K562 (cell line): ENCODE data around the gene TEAD3. TPM values are rescaled to one million over a fixed set of nuclear protein-coding genes. Genes with fewer than 3 reads are reported as not detected.

Experiments
- ATAC-seq: fragments of 200-7000 bp; cut with Tn5 transposase; 3 replicates; pipeline ENCODE4 v1.9.1; 2020; ENCODE audit warnings: moderate library complexity
- Bru-seq: library from RNA; stranded (reverse); fragments of 400-500 nt; gene quantifications from one replicate; lab custom pipeline; 2021; lab: Mats Ljungman, UMichigan
- BruChase-seq, 2 experiments: library from RNA; stranded (reverse); fragments of 400-500 nt; gene quantifications; one replicate each; lab custom pipeline; 2021; lab: Mats Ljungman, UMichigan
- BruUV-seq: library from RNA; stranded (reverse); fragments of 400-500 nt; replicated peaks from 2 replicates; lab custom pipeline; 2021; lab: Mats Ljungman, UMichigan
- CTCF ChIA-PET: fragments of 300-600 bp; formaldehyde crosslinking; extraction: SDS; loops from one replicate; lab custom pipeline; 2021; ENCODE audit warnings: low intra/inter-chr PET ratio; lab: Yijun Ruan, JAX
- POLR2A ChIA-PET: fragments of 300-600, 350-650 bp; sonication (Branson Sonifier 250); formaldehyde crosslinking; extraction: SDS; loops from one replicate; lab custom pipeline; 2021; ENCODE audit warnings: antibody characterized with exemption, inconsistent platforms; lab: Yijun Ruan, JAX
- DNase-seq, 4 experiments: peaks; one replicate each; pipeline versions ENCODE4 v3.0.0 to v3.0.0-alpha.2; 2011 to 2018; ENCODE audit warnings: low spot score in 3 of 4, mixed read lengths in 3 of 4; ENCODE audit errors: extremely low read depth in 1 of 4
- FAIRE-seq: peaks from 2 replicates; lab custom pipeline; 2011; peaks lifted over from hg19 to GRCh38; lab: Jason Lieb, UNC
- H2AFZ ChIP-seq: 2 replicates; pipeline ENCODE4 v1.6.0; 2011; ENCODE audit warnings: low read depth, low read length, control low read depth, inconsistent platforms
- H3K27ac ChIP-seq: fragments of 200-600 bp; 3 replicates; pipeline ENCODE4 v1.8.0; 2011; ENCODE audit warnings: low read depth, mild to moderate bottlenecking, control low read depth, inconsistent platforms, low read length, moderate library complexity, mixed read lengths; ENCODE audit errors: extremely low read depth
- H3K27me3 ChIP-seq, 2 experiments: fragments of 300-600 bp in 1 of 2; 2 replicates in 1 of 2; 3 replicates in 1 of 2; pipeline versions ENCODE4 v1.6.0 to v1.8.0; 2011; ENCODE audit warnings: inconsistent platforms in 2 of 2, low read length in 2 of 2, mild to moderate bottlenecking in 1 of 2, mixed read lengths in 1 of 2, moderate library complexity in 1 of 2; ENCODE audit not compliant: control insufficient read depth in 2 of 2, insufficient read depth in 2 of 2
- H3K36me3 ChIP-seq: fragments of 300-600 bp; 3 replicates; pipeline ENCODE4 v1.8.0; 2011; ENCODE audit warnings: mild to moderate bottlenecking, low read length, inconsistent platforms; ENCODE audit not compliant: control insufficient read depth, insufficient read depth
- H3K4me1 ChIP-seq, 2 experiments: fragments of 200-600 bp in 1 of 2; replicated peaks in 1 of 2; 2 replicates in 1 of 2; 3 replicates in 1 of 2; pipeline versions ENCODE4 v1.5.1 to v1.8.0; 2011; ENCODE audit warnings: inconsistent platforms in 2 of 2, low read length in 2 of 2, mild to moderate bottlenecking in 1 of 2, mixed read lengths in 1 of 2, moderate library complexity in 1 of 2; ENCODE audit not compliant: control insufficient read depth in 2 of 2, insufficient read depth in 2 of 2
- H3K4me2 ChIP-seq: 2 replicates; pipeline ENCODE4 v1.6.1; 2011; ENCODE audit warnings: low read length, control low read depth, inconsistent platforms, mixed read lengths; ENCODE audit not compliant: insufficient read depth
- H3K4me3 ChIP-seq: fragments of 200-600 bp; sonication (generic), shearing (Covaris generic); 2 replicates; pipeline ENCODE4 v1.5.1; 2016; ENCODE audit warnings: control low read depth, inconsistent platforms
- H3K79me2 ChIP-seq: fragments of 200-600 bp; 3 replicates; pipeline ENCODE4 v1.8.0; 2011; ENCODE audit warnings: low read length, inconsistent platforms; ENCODE audit not compliant: control insufficient read depth, insufficient read depth
- H3K9ac ChIP-seq, 2 experiments: 2 replicates each; pipeline versions ENCODE4 v1.6.0 to v1.6.1; 2011; ENCODE audit warnings: low read depth in 2 of 2, low read length in 2 of 2, control low read depth in 1 of 2, inconsistent platforms in 1 of 2, mild to moderate bottlenecking in 1 of 2, mixed read lengths in 1 of 2; ENCODE audit not compliant: insufficient read depth in 1 of 2
- H3K9me1 ChIP-seq: one replicate; pipeline ENCODE4 v1.6.0; 2011; ENCODE audit warnings: inconsistent platforms, mild to moderate bottlenecking, low read length, moderate library complexity; ENCODE audit not compliant: control insufficient read depth, insufficient read depth
- H3K9me3 ChIP-seq: replicated peaks from 2 replicates; pipeline ENCODE4 v1.5.1; 2011; ENCODE audit warnings: low read depth, low read length, inconsistent platforms; ENCODE audit not compliant: control insufficient read depth, insufficient read depth
- H4K20me1 ChIP-seq: replicated peaks from 2 replicates; pipeline ENCODE4 v1.6.1; 2011; ENCODE audit warnings: low read length, inconsistent platforms, mixed read lengths; ENCODE audit not compliant: control insufficient read depth, insufficient read depth
- CBFA2T2 ChIP-seq: fragments of 450-650 bp; conservative IDR thresholded peaks from 2 replicates; pipeline ENCODE4 v1.6.1; 2017; ENCODE audit warnings: mild to moderate bottlenecking
- HCFC1 ChIP-seq: IDR thresholded peaks from 2 replicates; pipeline ENCODE4 v1.6.1; 2012; ENCODE audit warnings: low read depth, low read length, improper control_type of control experiment
- MCM3 ChIP-seq: fragments of 450-650 bp; IDR thresholded peaks from 2 replicates; pipeline ENCODE4 v1.6.1; 2016
- NUFIP1 ChIP-seq: fragments of 450-650 bp; IDR thresholded peaks from 2 replicates; pipeline ENCODE4 v1.6.1; 2018; ENCODE audit not compliant: partially characterized antibody
- RNF219 ChIP-seq: fragments of 250-450 bp; sonication (Bioruptor Pico); IDR thresholded peaks from 2 replicates; pipeline ENCODE4 v1.5.0; 2022; ENCODE audit warnings: mild to moderate bottlenecking
- SREBF2 ChIP-seq: sonication (generic); formaldehyde crosslinking; IDR thresholded peaks from 2 replicates; pipeline ENCODE4 v1.4.0; 2020; ENCODE audit warnings: mild to moderate bottlenecking, missing genetic modification reagents
- SUPT5H ChIP-seq: fragments of 450-650 bp; IDR thresholded peaks from 2 replicates; pipeline ENCODE4 v1.6.1; 2016
- ZFP36 ChIP-seq: fragments of 150-350 bp; IDR thresholded peaks from 2 replicates; pipeline ENCODE4 v1.6.1; 2018; ENCODE audit warnings: low read length, low read depth; ENCODE audit not compliant: partially characterized antibody
- ZFPM2 ChIP-seq: fragments of 250-450 bp; sonication (Bioruptor Pico); IDR thresholded peaks from 2 replicates; pipeline ENCODE4 v1.5.1; 2022; ENCODE audit warnings: mild to moderate bottlenecking
- WGBS: fragments of 100-300 bp; shearing (Covaris generic); methylation state at CpG from one replicate; pipeline ENCODE4 v1.1.6; 2016; ENCODE audit warnings: low coverage, mixed read lengths; ENCODE audit not compliant: insufficient coverage; ENCODE audit errors: missing lambda C conversion rate; 5-methylcytosine and 5-hydroxymethylcytosine counted together
- in situ Hi-C: fragments of 300-500 bp; cut with MboI; formaldehyde crosslinking; loops from 4 replicates; pipeline ENCODE4 v1.15.0; 2018; ENCODE audit warnings: inconsistent platforms, mixed read lengths
- intact Hi-C: fragments of 100-400 bp; cut with micrococcal nuclease; formaldehyde crosslinking; loops from 2 replicates; pipeline ENCODE4 v1.14.2; 2022
- long read RNA-seq, 3 experiments: library from polyadenylated mRNA in 2 of 3; library from RNA in 1 of 3; unstranded in 2 of 3; stranded (forward) in 1 of 3; transcript quantifications; one replicate each; pipeline ENCODE4 v2.0.0, GENCODE V29; 2019 to 2022
- polyA minus RNA-seq, 3 experiments: library from RNA; depleted of rRNA, polyadenylated mRNA; stranded (reverse); fragments of >200 nt; gene quantifications; 2 replicates each; pipeline ENCODE4 v1.2.3, GENCODE V29; 2011
- polyA plus RNA-seq, 8 experiments: library from polyadenylated mRNA; depleted of rRNA in 4 of 8; stranded (reverse) in 5 of 8; unstranded in 3 of 8; fragments of >200 nt; fragmentation: Nextera tagmentation in 2 of 8; fragmentation: Illumina TruSeq in 1 of 8; extraction: Ambion mirVana in 2 of 8; extraction: Trizol in 1 of 8; gene quantifications; 2 replicates each; pipeline versions ENCODE4 v1.2.1 to v1.2.3, GENCODE V29; 2011 to 2014; ENCODE audit warnings: inconsistent platforms in 1 of 8, missing spikeins in 1 of 8
- total RNA-seq, 7 experiments: library from RNA; depleted of rRNA in 6 of 7; stranded (reverse); fragments of >200 nt in 6 of 7; fragmentation: Illumina TruSeq in 2 of 7; extraction: Trizol in 2 of 7; gene quantifications; 2 replicates each; pipeline versions ENCODE4 v1.2.1 to v1.2.3, GENCODE V29; 2011 to 2021; ENCODE audit warnings: low replicate concordance in 1 of 7
- TF ChIP-seq, protein P1 (sequence below): fragments of 450-650 bp; formaldehyde crosslinking; IDR thresholded peaks from 2 replicates; pipeline ENCODE4 v1.4.0; 2022; ENCODE audit warnings: mild to moderate bottlenecking, moderate library complexity
- TF ChIP-seq, protein P2 (sequence below): conservative IDR thresholded peaks from 2 replicates; pipeline ENCODE4 v1.6.1; 2011; ENCODE audit warnings: low read depth, mild to moderate bottlenecking, low read length; ENCODE audit not compliant: control insufficient read depth

TEAD3 gene
- 5.1 and 14.6 TPM in 2 replicates for total RNA-seq (2011; cell fraction: chromatin; rRNA removed; ENCODE audit: low replicate concordance)
- total RNA-seq (2011; cell fraction: nucleolus; rRNA removed): 7.1 and 9.2 TPM in 2 replicates
- 7.1 and 8.4 TPM in 2 replicates for total RNA-seq (2011; cell fraction: nucleoplasm; rRNA removed)
- total RNA-seq (2014; rRNA removed) (4.9 and 5.8 TPM in 2 replicates), total RNA-seq (2014; rRNA removed; fragmentation: Illumina TruSeq; extraction: Trizol) (2.4 and 3.1 TPM in 2 replicates), total RNA-seq (2015; rRNA removed; fragmentation: Illumina TruSeq; extraction: Trizol) (3.0 and 3.3 TPM in 2 replicates), total RNA-seq (2021) (12.6 and 13.2 TPM in 2 replicates), polyA plus RNA-seq (2011; rRNA removed) (3.3 and 7.0 TPM in 2 replicates), polyA plus RNA-seq (2014; fragmentation: Illumina TruSeq; extraction: Trizol) (11.1 and 13.6 TPM in 2 replicates), polyA plus RNA-seq (2014; fragmentation: Nextera tagmentation; extraction: Ambion mirVana) (under 1 TPM; 0.63 to 0.92 TPM), polyA plus RNA-seq (2014; rRNA removed) (6.7 and 8.2 TPM in 2 replicates), polyA minus RNA-seq (2011; rRNA and poly(A)+ RNA removed) (1.9 TPM in 2 replicates), Bru-seq, nascent RNA (percentile 67 among the genes with signal in this experiment), BruChase-seq, experiment 1, labeled RNA remaining after a 2-hour chase (percentile 61 among the genes with signal in this experiment), BruChase-seq, experiment 2, labeled RNA remaining after a 6-hour chase (percentile 59 among the genes with signal in this experiment)
- polyA plus RNA-seq (2011; cell fraction: cytosol; rRNA removed): 5.2 and 5.3 TPM in 2 replicates
- polyA plus RNA-seq (2011; cell fraction: nucleus; rRNA removed): 13.9 and 18.4 TPM in 2 replicates
- polyA plus RNA-seq (2012): 7.7 and 10.0 TPM in 2 replicates
- polyA minus RNA-seq (2011; cell fraction: cytosol; rRNA and poly(A)+ RNA removed): 1.7 and 4.2 TPM in 2 replicates
- 2.4 and 3.2 TPM in 2 replicates for polyA minus RNA-seq (2011; cell fraction: nucleus; rRNA and poly(A)+ RNA removed)
- long read RNA-seq, experiment 1, partial matches to known transcripts: 28 of 35 reads
- long read RNA-seq, experiment 1, other reads (novel, unspliced or antisense): 7 of 35 reads
- long read RNA-seq, experiment 2, partial matches to known transcripts: 1 of 8 reads
- long read RNA-seq, experiment 2, other reads (novel, unspliced or antisense): 6 of 8 reads
- long read RNA-seq, experiment 3, partial matches to known transcripts: 1 of 2 reads
- long read RNA-seq, experiment 3, other reads (novel, unspliced or antisense): 1 of 2 reads

- H3K27me3 ChIP-seq: no peaks in the 10 kb centered on the region
- H3K9me3 ChIP-seq: no peaks in the 10 kb centered on the region
- peaks cover 33% of the 10 kb centered on the region for H3K79me2 ChIP-seq
- H3K4me1 ChIP-seq: peaks cover 34 to 53% of the 10 kb centered on the region in 2 experiments
- H3K4me3 ChIP-seq: peak within 1 kb of the TSS; percentile 69
- in situ Hi-C loops (no loop called here), intact Hi-C loops (no loop called here)
- WGBS: 1% methylated on average over 45 of the region's 98 CpGs
- peak; percentile 82 to 98 (median 98) for DNase-seq
- H2AFZ ChIP-seq: peak within 1 kb of the TSS; percentile 84
- ChIA-PET POLR2A (interaction anchor here (0.6 to 3.5 kb wide), 17 partner anchors 9 to 1154 kb away, joined by 3 to 50 read pairs (median 3); partner anchors contain the start of genes RPL10A and ZNF76), CTCF (interaction anchor here (0.7 kb wide), 1 partner anchor 686 kb away, joined by 3 read pairs; no protein-coding TSS in a partner anchor)
- no TSS peak for BruUV-seq
- peak within 1 kb of the TSS; percentile 93 to 97 for H3K9ac ChIP-seq
- peak within 1 kb of the TSS; percentile 95 for H3K27ac ChIP-seq
- peaks cover 18% of the 10 kb centered on the region; the same call in 1 of the 2 replicates for H4K20me1 ChIP-seq
- ATAC-seq: peak; percentile 66
- H3K9me1 ChIP-seq: peaks cover 3% of the 10 kb centered on the region
- no peak for FAIRE-seq
- peak within 1 kb of the TSS; percentile 79 for H3K4me2 ChIP-seq
- H3K36me3 ChIP-seq: no peaks in the 10 kb centered on the region
- TF ChIP-seq ZFP36 (peak; percentile 73), RNF219 (CRISPR knock-in tag) (no peak), ZFPM2 (CRISPR knock-in tag) (no peak; the same call in 1 of the 2 replicates), SREBF2 (CRISPR knock-in tag) (no peak), CBFA2T2 (no peak), HCFC1 (no peak), MCM3 (no peak), SUPT5H (no peak), NUFIP1 (no peak)
- TF ChIP-seq, protein P1, sequence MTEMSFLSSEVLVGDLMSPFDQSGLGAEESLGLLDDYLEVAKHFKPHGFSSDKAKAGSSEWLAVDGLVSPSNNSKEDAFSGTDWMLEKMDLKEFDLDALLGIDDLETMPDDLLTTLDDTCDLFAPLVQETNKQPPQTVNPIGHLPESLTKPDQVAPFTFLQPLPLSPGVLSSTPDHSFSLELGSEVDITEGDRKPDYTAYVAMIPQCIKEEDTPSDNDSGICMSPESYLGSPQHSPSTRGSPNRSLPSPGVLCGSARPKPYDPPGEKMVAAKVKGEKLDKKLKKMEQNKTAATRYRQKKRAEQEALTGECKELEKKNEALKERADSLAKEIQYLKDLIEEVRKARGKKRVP (CRISPR knock-in tag): no peak
- TF ChIP-seq, protein P2, sequence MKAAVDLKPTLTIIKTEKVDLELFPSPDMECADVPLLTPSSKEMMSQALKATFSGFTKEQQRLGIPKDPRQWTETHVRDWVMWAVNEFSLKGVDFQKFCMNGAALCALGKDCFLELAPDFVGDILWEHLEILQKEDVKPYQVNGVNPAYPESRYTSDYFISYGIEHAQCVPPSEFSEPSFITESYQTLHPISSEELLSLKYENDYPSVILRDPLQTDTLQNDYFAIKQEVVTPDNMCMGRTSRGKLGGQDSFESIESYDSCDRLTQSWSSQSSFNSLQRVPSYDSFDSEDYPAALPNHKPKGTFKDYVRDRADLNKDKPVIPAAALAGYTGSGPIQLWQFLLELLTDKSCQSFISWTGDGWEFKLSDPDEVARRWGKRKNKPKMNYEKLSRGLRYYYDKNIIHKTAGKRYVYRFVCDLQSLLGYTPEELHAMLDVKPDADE: peak; percentile 57; the same call in 1 of the 2 replicates
Measured at GRCh38 chr6:35496841-35497570, at the start of gene TEAD3. Gene TEAD3, minus strand, starts transcription at chr6:35497079.
